Limb (tissue), 2 donors: Measurements from ENCODE around the gene NCAPG2.
"Not testable (repeated sequence)": the region's sequence is repeated elsewhere in the genome, so short reads cannot be mapped to it uniquely, and the experiment has no call there.

Experiments used
- DNase-seq, 2 donors: peaks; one replicate each; pipeline ENCODE4 v3.0.0-alpha.2; 2016; ENCODE audit errors: extremely low spot score in 2 of 2

The NCAPG2 gene

DNA sequence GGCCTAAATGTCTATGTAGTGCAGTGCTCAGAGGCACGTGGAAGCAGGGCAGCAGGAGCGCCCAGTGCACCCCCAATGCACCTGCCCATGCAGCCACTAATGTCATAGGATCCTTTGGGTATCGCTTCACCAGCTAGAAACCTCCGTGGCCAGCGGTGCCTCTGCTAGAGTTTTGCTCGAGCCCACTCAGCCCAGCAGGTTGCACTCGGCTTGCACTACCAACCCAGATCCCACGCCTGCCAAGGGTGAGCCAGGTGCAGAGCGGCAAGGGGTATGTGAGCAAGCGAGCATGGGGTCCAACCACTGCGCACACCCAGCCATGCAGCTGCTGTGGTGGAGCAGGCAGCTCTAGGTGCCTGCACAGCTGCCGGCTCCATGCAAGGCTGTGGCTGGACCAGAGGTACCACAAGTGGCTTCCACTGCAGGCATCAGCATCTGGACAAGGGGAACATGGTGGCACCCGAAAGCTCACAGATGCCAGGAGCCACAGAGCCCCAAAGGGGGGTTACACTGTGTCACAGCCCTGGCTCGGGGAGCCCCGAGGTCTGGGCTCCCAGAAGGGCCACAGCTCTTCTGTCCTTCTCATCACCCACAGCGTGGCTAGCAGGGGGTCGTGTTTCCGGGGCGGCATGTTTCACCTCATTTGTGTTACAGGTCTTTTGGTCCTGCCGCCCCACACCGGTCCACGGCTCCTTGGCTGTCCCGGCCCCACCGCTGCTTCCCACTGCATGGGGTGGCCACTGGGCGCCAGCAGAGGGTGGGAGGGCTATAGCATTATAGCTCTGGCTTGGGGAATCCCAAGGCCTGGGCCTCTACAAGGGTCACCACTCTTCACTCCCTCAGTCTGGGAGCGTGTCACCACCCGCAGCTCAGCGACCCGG lies 2.3 kb upstream of the NCAPG2 start:
- DNase-seq, result no peak

DNA sequence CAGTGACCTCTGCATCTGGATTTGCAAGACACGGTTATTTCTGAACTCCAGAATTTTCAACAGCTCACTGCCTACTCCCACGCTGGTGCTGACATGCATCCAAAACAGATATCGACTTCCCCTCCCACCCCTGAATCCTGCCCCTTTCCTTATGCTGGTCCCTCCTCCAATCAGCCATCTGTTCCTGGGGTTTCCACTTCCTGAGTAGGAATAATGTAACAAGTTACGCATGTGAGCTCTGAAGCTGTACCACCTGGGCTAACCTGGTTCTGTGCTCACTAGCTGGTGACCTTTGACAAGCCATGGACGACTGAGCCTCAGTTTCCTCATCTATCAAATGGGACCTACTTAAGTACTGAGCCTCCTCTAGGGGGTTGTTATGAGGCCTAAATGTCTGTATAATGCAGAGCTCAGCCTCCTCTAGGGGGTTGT lies 1.7 kb upstream of the NCAPG2 start:
- DNase-seq, result no peak

DNA sequence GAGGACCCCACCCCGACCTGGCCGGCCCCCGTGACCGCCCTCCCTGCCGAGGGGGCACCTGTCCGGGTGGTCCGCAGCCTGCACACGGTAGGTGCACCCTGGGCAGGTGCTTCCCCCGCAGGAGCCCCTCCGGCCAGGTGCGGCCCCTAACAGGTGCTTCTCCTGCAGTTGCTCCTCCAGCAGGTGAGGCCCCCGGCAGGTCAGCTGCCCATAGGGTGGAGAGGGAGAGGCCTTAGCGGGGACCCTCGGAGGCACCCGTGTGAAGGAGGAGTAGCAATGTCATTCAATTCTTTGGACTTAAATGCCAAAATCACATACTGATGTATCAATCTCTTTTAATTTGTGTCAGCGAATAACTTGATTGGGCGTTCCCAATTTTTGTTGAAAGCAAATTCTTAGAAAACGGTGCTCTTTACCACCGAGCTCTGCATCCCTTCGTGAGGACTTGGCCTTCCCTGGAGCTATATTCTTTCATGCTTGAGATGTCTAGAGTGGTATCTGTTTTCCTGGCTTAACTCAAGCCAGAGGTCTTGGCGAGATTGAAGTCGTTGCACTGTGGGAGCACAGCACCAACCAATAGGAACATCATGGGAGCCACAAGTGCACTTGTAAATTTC lies 738 bp upstream of the NCAPG2 start:
- DNase-seq, result no peak

DNA sequence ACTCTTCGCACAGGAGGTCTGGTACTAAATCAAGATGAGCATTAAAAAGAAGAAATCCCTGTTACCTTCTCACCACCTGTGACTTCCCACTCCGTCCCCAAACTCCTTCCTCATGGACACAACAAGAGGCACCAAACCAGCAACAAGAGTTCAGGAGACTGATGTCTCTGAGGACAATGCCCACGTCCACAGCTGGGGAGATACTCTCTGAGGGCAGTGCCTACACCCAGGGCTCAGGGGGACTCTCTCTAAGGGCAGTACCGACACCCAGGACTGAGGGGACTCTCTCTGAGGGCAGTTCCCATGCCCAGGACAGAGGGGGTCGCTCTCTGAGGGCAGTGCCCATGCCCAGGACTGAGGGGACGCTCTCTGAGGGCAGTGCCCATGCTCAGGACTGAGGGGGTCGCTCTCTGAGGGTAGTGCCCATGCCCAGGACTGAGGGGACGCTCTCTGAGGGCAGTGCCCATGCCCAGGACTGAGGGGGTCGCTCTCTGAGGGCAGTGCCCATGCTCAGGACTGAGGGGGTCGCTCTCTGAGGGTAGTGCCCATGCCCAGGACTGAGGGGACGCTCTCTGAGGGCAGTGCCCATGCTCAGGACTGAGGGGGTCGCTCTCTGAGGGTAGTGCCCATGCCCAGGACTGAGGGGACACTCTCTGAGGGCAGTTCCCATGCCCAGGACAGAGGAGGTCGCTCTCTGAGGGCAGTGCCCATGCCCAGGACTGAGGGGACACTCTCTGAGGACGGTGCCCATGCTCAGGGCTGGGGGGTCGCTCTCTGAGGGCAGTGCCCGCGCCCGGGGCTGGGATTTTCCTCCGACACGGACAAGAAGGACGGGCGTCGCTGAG lies 703 bp downstream of the NCAPG2 start:
- DNase-seq, result not testable (repeated sequence)

DNA sequence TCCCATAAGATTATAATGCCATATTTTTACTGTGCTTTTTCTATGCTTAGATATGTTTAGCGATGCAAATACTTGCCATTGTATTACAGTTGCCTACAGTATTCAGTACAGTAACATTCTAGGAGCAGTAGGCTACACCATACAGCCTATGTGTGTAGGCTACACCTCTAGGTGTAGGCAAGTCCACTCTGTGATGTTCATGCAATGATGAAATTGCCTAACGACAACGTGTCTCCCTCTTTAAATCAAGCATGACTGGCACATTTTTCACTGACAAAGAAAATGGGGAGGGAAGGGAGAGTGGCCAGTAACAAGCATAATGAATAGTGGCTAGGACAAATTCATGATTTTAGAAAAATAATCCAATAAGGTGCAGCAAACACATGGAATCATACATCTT lies 1.7 kb downstream of the NCAPG2 start:
- DNase-seq, result no peak

- no peak for DNase-seq
Observed at GRCh38 chr7:158702196-158702595, 2.4 kb downstream of the NCAPG2 start.

- DNase-seq, result no peak
Observed at GRCh38 chr7:158700008-158700407, 4.6 kb downstream of the NCAPG2 start.

DNA sequence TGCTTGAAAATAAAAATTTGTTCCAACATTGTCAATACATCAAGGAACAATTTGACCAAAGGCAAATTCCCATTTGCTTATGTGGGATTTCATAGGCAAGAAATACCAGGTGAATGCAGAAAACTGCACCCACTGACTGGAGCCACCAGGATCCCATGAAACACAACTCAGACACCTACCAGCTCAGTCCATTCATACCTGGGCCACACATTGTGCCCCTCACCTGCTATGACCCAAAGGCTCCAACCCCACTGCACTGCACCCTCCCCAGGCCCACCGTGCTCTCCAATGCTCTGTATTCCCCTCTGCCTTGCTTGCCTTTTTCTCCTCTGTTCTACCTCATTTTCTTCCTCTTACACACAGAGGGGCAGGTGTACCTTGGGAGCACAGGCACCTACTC lies 5.3 kb downstream of the NCAPG2 start:
- no peak for DNase-seq

DNA sequence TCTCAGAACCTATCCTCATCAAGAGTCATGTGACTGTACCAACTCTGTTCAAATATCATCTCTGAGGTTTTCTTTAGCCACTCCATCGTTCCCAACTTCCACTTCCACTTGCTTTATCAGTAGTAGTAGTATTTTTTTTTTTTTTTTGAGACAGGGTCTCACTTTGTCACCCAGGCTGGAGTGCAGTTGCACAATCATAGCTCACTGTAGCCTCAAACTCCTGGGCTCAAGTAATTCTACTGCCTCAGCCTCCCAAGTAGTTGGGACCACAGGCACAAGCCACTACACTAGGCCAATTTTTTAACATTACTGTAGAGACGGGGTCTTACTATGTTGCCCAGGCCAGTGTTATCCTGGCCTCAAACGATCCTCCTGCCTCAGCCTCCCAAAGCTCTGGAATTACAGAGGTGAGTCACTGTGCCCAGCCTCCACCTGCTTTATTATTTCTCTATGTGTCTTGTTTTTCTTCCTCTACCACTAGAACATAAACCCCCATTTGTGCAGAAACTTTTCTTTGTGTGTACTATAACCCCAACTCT lies 5.9 kb downstream of the NCAPG2 start:
- no peak for DNase-seq

GRCh38 chr7:158697597-158697996 lies 7.0 kb downstream of the NCAPG2 start:
- not testable (repeated sequence) for DNase-seq

DNA sequence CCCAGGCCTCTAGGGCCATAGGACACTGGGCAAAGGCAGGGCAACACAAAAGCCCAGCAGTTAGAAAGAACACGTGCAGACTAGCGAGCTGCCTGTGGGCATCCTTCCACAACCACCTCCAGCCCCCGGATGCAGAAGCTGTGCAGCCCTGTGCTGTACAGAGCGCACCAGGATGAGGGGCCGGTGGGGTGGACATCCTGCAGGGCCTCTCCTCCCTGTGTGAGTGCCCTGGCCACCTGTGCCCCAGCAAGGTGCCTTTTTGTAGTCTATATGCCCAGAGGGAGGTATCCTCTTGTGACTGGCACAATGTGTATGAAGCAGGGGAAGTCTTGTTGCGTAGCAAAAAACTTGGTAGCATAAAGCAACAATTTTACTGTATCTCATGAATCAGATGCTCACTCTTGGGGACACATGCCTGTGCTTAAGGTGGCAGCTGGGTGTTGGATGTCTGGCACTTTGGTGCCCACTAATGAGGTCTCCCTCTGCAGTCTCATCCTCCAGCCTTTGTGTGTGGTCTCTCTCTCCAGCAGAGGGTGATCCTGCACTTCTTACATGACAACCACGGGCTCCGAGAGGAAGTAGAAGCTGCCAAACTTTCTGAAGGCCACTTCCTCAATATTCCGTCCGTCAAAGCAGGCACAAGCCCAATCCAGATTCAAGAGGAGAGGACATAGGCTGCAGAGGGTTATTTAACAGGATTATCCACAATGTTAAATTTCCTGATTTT lies 8.7 kb downstream of the NCAPG2 start:
- peak; percentile 25 to 31 for DNase-seq

DNA sequence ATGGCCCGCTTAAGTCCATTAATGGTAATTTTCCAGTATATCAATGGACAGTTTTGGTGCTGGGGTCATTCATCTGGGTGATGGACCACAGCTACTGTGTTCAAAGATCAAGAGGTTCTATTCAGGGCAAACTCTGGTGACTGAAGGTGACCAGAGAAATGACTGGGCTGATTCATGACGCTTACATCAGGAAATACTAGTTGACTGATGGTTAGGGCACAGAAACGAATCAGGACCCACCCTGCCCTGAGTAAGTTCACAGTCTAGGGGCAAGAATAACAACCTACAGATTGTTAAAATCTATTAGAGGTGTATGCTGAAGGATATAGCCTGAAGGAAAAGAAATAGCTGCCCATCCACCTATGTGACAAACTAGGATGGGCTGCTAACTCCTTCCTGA lies 9.5 kb downstream of the NCAPG2 start:
- DNase-seq, result no peak

DNA sequence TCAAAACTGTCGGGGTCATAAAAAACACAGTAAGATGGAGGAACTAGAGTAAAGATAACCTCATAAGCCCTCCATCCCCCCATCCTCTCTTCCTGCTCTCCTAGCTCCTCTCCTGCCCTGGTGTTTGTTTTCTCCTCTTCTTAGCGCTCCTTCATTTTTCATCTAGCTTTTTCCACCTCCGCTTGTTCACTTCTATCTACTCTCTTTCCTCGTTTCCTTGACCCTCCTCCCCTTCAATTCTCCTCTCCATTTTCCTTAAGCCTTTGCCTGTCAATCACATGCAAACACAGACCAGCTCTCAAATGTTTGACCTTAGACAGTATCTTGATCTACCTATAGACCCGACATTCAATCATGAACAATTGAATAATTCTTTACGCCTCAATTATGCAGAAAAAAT lies 10.0 kb downstream of the NCAPG2 start:
- no peak for DNase-seq

GRCh38 chr7:158689488-158689887 lies 15.1 kb downstream of the NCAPG2 start:
- DNase-seq, result no peak

DNA sequence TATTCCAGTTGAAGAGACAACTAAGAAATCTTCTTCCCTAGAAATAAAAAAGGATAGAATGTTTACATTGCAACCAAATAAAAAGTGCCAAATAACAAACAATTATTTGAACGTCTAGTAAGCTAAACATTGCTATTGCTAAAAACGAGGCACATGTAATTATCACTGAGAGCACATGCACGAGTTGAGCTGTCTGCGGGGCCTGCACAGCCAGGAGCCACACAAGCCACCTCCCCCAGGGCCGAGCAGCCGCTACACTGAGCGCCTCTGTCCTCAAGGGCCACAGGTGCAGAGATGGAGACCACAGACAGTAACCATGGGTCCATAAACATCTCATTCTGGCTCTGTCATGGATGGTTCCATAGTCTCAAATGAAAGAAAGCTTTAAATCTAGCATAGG lies 17.2 kb downstream of the NCAPG2 start:
- no peak for DNase-seq

DNA sequence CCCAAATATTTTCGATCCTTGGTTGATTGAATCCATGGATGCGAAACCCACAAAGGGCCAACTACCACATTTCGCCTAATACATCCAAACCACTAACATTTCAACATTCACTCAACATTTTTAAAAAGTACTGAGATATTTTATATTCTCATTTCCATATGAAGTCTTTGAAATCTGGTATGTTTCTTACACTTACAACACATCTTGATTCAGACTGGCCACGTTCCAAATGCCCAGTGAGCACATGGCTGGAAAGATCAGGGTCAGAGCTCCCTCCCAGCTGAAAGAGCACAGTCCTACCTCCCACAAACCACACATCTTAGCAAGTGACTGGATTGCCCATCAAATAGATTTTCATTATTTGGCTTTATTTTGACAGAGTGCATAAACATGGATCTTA lies 18.9 kb downstream of the NCAPG2 start:
- no peak for DNase-seq

DNA sequence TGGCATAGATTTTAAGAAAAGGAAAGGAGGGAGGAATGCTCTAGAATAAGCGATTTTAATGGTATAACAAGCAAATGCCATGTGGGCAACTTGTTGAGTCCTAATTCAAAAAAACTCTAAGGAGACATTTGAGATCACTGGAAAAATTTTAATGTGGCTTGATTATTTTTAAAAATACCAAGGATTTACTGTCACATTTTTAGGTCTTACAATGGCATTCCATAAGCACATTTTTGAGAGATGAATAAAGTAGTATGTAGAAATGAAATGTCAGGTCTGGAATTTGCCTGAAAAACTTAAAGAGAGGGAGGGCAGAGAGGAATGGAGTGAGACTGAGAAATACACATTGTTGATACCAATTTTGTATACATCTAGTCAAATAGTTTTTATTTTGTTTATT lies 20.3 kb downstream of the NCAPG2 start:
- DNase-seq, result no peak

DNA sequence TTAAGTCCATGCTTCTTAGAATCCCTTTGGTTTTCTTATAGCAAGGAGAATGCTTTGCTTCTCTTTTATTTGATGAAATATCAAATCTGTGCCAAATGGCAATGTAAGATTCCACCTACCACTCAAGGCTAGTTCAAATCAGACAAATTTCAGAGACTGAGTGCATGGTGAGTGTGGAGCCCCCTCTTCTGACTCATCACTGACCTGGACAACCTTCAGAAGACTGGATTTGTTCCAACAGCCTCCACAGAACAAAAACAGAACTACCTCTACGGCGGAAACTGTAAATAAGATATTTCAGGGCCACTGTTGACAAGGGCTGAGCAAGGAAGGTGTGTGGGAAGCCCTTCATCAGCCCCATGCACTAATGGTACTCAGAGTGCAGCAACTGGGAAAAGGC lies 21.1 kb downstream of the NCAPG2 start:
- DNase-seq, result no peak

GRCh38 chr7:158682456-158682855 lies 22.1 kb downstream of the NCAPG2 start:
- DNase-seq, result no peak

- no peak for DNase-seq
Observed at GRCh38 chr7:158680754-158681153, 23.9 kb downstream of the NCAPG2 start.

- DNase-seq, result no peak
Observed at GRCh38 chr7:158676906-158677305, 27.7 kb downstream of the NCAPG2 start.
